Neuron (in vitro differentiated cells): ENCODE measurements around the gene EFCAB12.
"Not testable (repeated sequence)": the region's sequence is repeated elsewhere in the genome, so short reads cannot be mapped to it uniquely, and the experiment has no call there.

Experiments used
- H2AFZ ChIP-seq: one replicate; pipeline ENCODE4 v1.6.1; 2013; ENCODE audit warnings: low read depth, mild to moderate bottlenecking, inconsistent platforms, low read length, moderate library complexity
- H3K27me3 ChIP-seq: one replicate; pipeline ENCODE4 v1.6.1; 2013; ENCODE audit warnings: low read length; ENCODE audit not compliant: insufficient read depth
- H3K36me3 ChIP-seq: one replicate; pipeline ENCODE4 v1.6.1; 2013; ENCODE audit warnings: low read length; ENCODE audit not compliant: insufficient read depth
- H3K4me1 ChIP-seq: one replicate; pipeline ENCODE4 v1.6.1; 2013; ENCODE audit warnings: low read length; ENCODE audit not compliant: insufficient read depth
- H3K4me3 ChIP-seq: 2 replicates; pipeline ENCODE4 v1.5.1; 2013; ENCODE audit warnings: mild to moderate bottlenecking, low read length, moderate library complexity
- H3K9me3 ChIP-seq: one replicate; pipeline ENCODE4 v1.6.1; 2013; ENCODE audit warnings: low read length

Gene EFCAB12

DNA sequence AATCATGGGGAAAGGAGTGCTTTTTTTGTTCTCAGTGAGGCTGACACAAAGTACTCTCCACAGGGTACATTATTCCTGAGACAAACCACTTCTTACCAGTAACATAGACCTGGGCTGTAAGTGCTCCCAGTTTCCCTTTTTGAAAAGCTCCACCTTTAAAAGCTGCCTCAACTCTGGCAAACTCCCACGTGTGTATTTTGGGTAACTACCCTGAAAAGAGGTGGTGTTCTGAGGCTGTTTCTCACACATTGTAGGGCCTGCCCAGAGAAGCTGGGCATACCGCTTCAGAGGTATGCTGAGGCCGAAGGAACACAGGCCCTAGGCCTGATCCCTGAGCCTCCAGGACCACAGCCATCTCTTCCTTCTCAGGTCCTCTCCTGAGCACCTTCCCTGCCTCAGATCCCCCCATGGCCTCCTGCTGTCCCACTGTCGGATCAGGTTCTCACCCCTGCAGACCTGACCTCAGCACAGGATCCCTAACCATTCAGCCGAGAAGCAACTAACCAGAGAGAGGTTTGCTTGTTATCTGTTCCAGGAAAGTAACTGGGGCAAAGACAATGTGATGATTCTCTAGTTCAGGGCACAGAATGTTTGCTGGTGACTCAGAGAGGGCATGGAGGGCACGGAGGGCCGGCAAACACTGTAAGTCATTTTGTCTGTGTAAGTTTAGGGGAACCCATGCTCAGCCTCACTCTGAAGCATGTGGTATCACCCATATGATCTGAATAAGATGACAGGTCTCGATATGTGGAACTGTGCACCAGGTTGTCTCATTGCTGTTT lies 36.1 kb downstream of the EFCAB12 start:
- not testable (repeated sequence) for H3K4me3 ChIP-seq, H3K4me1 ChIP-seq, H3K27me3 ChIP-seq, H2AFZ ChIP-seq, H3K9me3 ChIP-seq
- H3K36me3 ChIP-seq, result peaks cover 55% of the 10 kb centered on the region

DNA sequence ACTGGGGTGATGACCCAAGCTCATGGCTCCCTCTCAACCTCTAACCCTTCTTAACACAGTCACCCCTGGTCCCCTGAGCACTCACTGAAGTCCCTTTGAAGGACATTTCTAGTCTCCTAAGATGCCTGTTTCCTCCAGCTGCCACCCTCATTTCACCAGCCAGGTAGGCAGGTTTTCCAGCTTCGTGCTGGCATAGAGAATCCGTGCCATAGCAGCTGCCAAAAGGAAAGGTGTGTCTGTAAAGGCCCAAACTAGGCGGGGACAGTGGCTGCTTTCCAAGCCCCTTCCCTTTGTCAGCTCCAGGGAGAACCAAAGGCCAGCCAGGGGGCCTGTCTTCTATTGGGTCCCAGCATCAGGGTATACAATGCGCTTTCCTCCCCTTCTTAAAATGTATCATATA lies 36.9 kb downstream of the EFCAB12 start:
- H2AFZ ChIP-seq, result not testable (repeated sequence)
- peaks cover 59% of the 10 kb centered on the region for H3K36me3 ChIP-seq

DNA sequence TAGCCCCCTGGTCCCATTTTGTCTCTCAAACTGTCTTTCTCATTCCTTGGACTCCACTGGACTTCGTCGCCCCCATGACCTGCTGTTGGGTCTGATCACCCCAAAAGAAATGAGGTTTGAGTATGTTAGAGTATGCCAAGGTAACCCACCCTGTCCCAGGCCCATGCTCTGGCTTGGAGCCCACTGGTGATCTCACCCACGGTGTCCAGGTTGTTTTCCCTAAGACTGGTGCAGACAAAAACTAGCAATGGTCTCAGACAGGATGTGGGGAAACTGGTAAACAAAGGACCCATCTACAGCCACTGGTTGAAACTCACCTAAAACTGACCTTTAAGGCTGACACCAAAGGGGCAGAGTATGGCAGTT lies 38.9 kb downstream of the EFCAB12 start:
- Histone ChIP-seq H2AFZ (no peak overlapping the region), H3K27me3 (no peaks in the 10 kb centered on the region), H3K9me3 (peaks cover 2% of the 10 kb centered on the region), H3K4me1 (peaks cover 4% of the 10 kb centered on the region), H3K4me3 (no peak overlapping the region), H3K36me3 (peaks cover 55% of the 10 kb centered on the region)

More for the DNA sequence above, 36.9 kb downstream of the EFCAB12 start:
- not testable (repeated sequence) for H3K4me1 ChIP-seq, H3K4me3 ChIP-seq, H3K9me3 ChIP-seq, H3K27me3 ChIP-seq

DNA sequence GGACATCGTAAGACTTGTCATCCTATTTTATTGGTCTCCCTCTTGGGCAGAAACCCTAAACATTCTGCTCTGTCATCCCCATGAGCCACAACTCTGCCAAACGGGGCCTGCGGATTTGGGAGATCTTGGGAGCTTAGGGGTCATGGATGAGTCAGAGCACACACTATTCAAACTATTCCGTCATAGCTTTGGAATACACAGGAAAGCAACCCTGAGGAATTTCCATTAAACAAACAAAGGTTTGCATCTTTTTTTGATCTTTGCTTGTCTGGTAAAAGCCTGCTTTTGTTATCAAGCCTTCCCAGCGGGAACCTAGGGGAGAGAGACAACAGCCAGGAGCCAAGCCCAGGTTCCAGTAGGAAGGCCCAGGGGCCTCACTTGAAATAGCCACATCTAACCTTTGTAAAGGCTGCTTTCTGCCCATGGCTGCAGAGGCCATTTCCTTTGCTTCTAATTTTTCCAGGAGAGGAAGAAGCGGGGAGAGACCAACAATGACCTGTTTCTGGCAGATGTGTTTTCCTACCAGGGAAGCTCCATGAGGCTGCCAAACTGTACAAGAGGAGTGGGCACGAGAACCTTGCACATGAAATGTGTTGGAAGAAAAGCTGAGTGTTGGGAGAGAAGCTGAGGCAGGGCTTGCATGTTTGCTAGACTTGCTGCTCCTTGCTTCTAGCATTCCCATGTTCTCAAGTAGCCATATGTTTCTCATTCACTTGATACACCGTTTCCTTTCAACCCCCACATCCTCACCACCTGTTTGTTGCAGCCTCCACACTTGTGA lies 39.5 kb downstream of the EFCAB12 start:
- H3K36me3 ChIP-seq, result peaks cover 53% of the 10 kb centered on the region

DNA sequence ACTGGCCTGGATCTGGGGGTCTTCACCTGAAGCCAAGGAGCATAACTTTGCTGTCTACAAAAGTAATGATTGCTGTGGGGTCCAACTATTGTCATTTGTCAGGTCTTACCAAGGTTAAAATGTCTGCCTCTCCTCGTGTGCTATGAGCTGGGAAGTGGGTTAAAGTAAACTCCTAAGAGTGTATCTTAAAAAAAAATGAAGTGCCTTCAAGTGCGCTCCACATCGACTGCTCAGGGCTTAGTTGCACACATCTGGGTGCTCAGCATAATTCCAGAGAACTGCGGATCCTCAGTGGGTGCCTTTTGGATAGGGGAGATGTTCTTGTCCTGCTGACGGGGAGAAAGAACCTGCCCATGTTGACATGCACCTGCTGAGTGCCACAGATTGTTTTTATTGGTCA lies 40.9 kb downstream of the EFCAB12 start:
- H3K36me3 ChIP-seq, result peaks cover 48% of the 10 kb centered on the region
- H3K4me3 ChIP-seq, result no peak overlapping the region
- no peak overlapping the region for H2AFZ ChIP-seq
- H3K27me3 ChIP-seq, result no peaks in the 10 kb centered on the region
- H3K4me1 ChIP-seq, result peaks cover 4% of the 10 kb centered on the region
- H3K9me3 ChIP-seq, result peaks cover 2% of the 10 kb centered on the region

More for the DNA sequence above, 39.5 kb downstream of the EFCAB12 start:
- H3K9me3 ChIP-seq, H3K27me3 ChIP-seq, H3K4me1 ChIP-seq, H2AFZ ChIP-seq, H3K4me3 ChIP-seq: not testable (repeated sequence)

DNA sequence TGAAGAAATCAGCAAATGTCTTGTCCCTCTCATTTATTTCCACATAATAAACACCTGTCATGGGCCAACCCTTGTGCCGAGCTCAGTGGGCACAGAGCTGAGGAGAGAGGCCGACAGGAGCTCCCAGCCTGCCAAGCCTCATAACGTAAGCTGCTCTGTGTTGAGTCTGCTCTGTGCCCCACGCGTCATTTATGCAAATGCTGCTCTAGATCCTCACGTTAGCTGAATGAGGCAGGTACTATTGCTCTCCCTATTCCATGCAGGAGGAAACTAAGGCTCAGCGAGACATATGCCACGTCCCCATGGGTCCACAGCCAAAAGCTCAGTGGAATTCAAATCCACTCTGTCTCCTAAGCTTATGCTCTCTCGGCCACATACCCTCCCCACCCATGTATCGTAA lies 41.5 kb downstream of the EFCAB12 start:
- Histone ChIP-seq H2AFZ (no peak overlapping the region), H3K27me3 (no peaks in the 10 kb centered on the region), H3K9me3 (peaks cover 2% of the 10 kb centered on the region), H3K4me1 (peaks cover 4% of the 10 kb centered on the region), H3K36me3 (peaks cover 44% of the 10 kb centered on the region), H3K4me3 (no peak overlapping the region)

DNA sequence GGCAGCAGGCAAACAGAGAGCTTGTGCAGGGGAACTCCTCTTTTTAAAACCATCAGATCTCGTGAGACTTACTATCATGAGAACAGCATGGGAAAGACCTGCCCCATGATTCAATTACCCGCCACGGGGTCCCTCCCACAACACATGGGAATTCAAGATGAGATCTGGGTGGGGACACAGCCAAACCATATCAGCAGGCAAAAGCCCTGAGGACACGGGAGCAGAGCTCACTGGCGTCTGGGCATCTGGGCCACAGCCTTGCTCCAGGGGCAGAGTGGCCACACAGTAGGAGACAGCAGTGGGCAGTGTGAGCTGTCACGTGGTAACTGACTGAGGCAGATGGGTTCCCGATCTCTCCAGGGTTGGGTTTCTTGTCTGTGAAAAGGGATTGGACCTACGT lies 42.9 kb downstream of the EFCAB12 start:
- H2AFZ ChIP-seq, H3K4me3 ChIP-seq, H3K4me1 ChIP-seq, H3K9me3 ChIP-seq, H3K27me3 ChIP-seq: not testable (repeated sequence)
- H3K36me3 ChIP-seq, result peaks cover 34% of the 10 kb centered on the region

DNA sequence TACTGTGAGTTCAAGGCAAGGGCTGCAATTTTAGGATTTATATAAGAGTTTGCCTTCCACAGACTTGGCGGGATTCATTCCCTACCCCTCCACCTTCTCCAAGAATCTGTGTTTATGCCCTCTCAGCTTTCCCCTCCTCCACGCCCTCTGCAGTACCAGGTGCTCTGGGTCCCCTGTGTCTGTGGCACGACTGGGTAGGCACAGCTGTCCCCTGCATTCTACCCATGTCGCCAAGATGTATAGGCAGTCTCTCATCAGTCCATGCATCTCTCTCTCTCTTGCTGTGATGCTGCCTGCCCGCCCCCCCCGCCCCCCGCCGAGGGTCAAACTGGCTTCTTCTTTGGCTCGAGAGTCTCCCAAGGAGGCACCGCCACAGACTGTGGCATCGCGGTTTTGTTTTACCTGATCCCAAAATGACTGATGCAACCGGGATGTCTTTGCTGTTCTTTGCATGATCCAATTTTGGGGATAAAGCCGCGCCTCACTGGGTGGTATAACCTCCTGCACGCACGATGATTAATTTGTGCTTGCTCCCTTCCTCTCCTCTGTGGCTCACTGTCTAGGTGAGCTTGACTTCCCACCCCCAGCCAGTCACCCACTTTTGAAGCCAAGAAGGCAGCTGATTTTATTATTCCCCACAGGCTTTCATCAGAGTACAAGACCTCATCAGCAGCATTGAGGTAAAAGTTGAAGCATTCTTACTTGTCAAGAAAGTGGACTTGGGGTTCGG lies 43.7 kb downstream of the EFCAB12 start:
- H3K27me3 ChIP-seq, result no peaks in the 10 kb centered on the region
- H3K36me3 ChIP-seq, result peaks cover 29% of the 10 kb centered on the region
- peaks cover 2% of the 10 kb centered on the region for H3K9me3 ChIP-seq
- H2AFZ ChIP-seq, result no peak overlapping the region
- H3K4me3 ChIP-seq, result no peak overlapping the region
- H3K4me1 ChIP-seq, result peaks cover 4% of the 10 kb centered on the region

DNA sequence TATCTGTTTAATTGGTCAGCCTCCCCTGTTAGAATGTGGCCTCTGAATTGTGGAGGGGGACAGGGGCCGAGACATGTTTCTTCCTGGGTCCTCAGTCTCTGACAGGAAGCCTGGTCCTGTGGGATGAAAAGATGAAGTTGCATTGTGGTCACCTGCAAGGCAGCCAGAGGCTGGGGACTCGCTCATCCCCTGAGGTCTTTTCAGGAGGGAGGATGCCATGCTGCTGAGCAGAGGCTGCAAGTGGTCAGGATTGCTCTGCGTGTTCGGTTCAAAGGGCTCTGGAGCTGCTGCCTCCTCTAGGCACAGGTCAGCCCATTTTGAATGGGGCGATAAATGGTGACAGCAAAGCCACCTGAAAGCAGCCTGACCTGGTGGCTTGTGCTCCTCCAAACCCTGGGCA lies 44.3 kb downstream of the EFCAB12 start:
- not testable (repeated sequence) for H3K27me3 ChIP-seq, H2AFZ ChIP-seq, H3K4me1 ChIP-seq, H3K4me3 ChIP-seq, H3K9me3 ChIP-seq
- peaks cover 22% of the 10 kb centered on the region for H3K36me3 ChIP-seq

DNA sequence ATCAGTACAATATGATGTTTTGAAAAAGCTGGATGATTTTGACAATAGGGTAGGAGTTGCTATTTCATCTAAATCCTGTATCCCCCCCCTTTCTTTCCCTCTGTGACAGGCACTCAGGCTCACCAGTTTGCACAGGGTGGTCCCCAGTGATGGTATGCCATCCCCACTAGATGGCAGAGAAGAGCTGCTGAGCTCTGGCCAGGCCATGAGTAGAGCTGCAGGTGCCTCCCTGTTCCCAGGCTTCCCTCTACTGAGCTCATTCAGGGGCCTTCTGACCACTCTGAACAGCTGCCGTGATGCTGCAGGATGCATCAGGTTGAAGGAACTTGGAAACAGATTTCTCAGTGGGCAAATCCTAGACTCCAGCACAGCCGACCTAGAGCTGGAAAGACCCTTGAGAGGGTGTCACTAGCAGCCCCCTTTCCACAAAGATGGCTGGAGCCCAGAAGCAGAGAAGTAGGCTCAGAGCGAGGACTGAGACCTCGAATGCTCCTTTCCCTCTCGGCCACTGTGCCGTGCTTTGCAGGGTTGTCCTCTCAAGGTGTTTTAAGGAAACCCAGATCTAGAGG lies 45.1 kb downstream of the EFCAB12 start:
- Histone ChIP-seq H3K4me1 (no peaks in the 10 kb centered on the region), H3K9me3 (peaks cover 8% of the 10 kb centered on the region), H3K4me3 (no peak overlapping the region), H3K36me3 (peaks cover 22% of the 10 kb centered on the region), H2AFZ (no peak overlapping the region), H3K27me3 (no peaks in the 10 kb centered on the region)

DNA sequence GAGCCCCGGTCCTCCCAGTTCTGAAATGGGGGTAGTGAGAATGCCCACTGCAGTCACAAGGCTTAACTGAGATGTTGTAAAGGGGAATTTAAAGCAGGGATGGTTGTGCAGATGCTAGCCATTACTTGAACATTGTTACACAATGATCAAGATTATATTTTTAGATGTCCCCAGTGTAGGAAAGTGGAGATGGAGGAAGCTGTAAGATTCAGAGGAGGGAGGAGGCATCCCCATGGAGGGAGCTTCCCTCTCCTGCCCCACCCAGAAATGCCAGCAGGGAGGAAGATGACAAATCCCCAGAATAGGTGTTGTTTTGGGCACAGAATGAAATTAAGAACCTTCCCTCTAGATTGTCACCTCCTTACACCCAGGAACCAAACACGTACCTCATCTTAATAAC lies 46.1 kb downstream of the EFCAB12 start:
- H3K9me3 ChIP-seq, result peaks cover 15% of the 10 kb centered on the region
- peaks cover 13% of the 10 kb centered on the region for H3K36me3 ChIP-seq
- H2AFZ ChIP-seq, result no peak overlapping the region
- H3K27me3 ChIP-seq, result no peaks in the 10 kb centered on the region
- H3K4me3 ChIP-seq, result no peak overlapping the region
- no peaks in the 10 kb centered on the region for H3K4me1 ChIP-seq

DNA sequence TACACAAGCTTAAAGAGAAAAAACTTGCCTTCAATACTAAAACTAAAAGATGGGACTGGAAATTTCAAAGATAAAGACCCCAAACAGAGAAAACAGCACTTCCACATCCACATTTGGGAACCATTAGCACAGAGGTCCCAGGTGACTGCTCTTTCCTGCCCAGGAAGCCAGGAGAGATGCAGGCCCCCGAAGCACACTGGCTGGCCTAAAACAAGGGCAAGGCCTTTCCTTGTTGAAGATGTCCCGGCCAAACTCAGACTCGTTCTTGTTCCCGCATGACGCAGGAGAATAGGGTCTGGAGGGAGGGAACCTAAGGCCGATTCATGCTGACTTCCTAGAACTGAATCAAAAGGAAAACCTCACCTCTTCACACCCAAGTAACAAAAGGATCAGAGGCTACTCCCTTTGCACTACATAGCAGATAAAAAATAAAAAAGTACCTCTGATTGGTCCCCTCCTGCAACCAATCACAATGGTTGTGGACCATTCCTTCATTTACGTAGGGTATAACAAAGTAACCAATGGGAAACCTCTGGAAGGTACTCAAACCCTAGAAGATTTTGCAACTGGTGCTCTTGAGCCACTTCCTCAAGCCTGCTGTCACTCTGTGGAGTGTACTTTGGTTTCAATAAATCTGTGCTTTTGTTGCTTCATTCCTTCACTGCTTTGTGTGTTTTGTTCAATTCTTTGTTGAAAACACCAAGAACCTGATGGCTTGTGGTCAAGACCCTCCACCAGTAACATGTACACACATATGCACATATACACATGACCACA lies 48.7 kb downstream of the EFCAB12 start:
- Histone ChIP-seq H2AFZ (no peak overlapping the region), H3K4me3 (no peak overlapping the region), H3K4me1 (no peaks in the 10 kb centered on the region), H3K27me3 (no peaks in the 10 kb centered on the region), H3K36me3 (no peaks in the 10 kb centered on the region), H3K9me3 (peaks cover 12% of the 10 kb centered on the region)
